HCT116 (cell line): ENCODE results near the gene CCKAR. TPM values are rescaled to one million over a fixed set of nuclear protein-coding genes. Genes with fewer than 3 reads are reported as not detected.

Experiments
- ATAC-seq: fragments of 200-7000 bp; cut with Tn5 transposase; 2 replicates; pipeline ENCODE4 v1.9.1; 2020; ENCODE audit warnings: mild to moderate bottlenecking, moderate library complexity
- BruUV-seq: library from RNA; stranded (reverse); fragments of 400-500 nt; replicated peaks from 2 replicates; lab custom pipeline; 2021; lab: Mats Ljungman, UMichigan
- CTCF ChIA-PET: fragments of 300-600 bp; sonication (Branson Sonifier 250); formaldehyde crosslinking; loops from one replicate; lab custom pipeline; 2021; ENCODE audit warnings: antibody characterized with exemption; lab: Charles Lee
- POLR2A ChIA-PET: fragments of 300-600, 350-600 bp; sonication (Branson Sonifier 250); formaldehyde crosslinking; loops from one replicate; lab custom pipeline; 2021; ENCODE audit warnings: antibody characterized with exemption; lab: Charles Lee
- RAD21 ChIA-PET, 2 experiments: fragments of 300-600 bp; sonication (Branson Sonifier 250); formaldehyde crosslinking; loops; one replicate each; lab custom pipeline; 2023; ENCODE audit warnings: low total read pairs in 2 of 2; ENCODE audit not compliant: uncharacterized antibody in 2 of 2, unreplicated experiment in 2 of 2, low non-redundant PET in 1 of 2; lab: Charles Lee
- DNase-seq: peaks from one replicate; pipeline ENCODE4 v3.0.0-alpha.2; 2010; ENCODE audit warnings: low read depth, low spot score
- H2AFZ ChIP-seq: fragments of 200-600 bp; shearing (Covaris generic), sonication (generic); 2 replicates; pipeline ENCODE4 v1.6.1; 2017; ENCODE audit warnings: low read depth, mixed run types, mixed read lengths, antibody characterized with exemption, low read length; ENCODE audit not compliant: poor library complexity, severe bottlenecking
- H3K27ac ChIP-seq: 2 replicates; pipeline ENCODE4 v1.5.1; 2012; ENCODE audit warnings: low read depth, low read length
- H3K27me3 ChIP-seq: fragments of 200-600 bp; sonication (generic); 2 replicates; pipeline ENCODE4 v1.6.1; 2016; ENCODE audit warnings: mixed run types, low read length, mixed read lengths; ENCODE audit not compliant: insufficient read depth
- H3K36me3 ChIP-seq, 2 experiments: fragments of 200-500 bp in 1 of 2; fragments of 200-600 bp in 1 of 2; sonication (Bioruptor generic) in 1 of 2; sonication (generic) in 1 of 2; 2 replicates each; pipeline versions ENCODE4 v1.5.1 to v1.6.1; 2014 to 2016; ENCODE audit warnings: low read length in 2 of 2, inconsistent platforms in 1 of 2, mixed read lengths in 1 of 2, mixed run types in 1 of 2; ENCODE audit not compliant: insufficient read depth in 2 of 2, control insufficient read depth in 1 of 2
- H3K4me1 ChIP-seq, 2 experiments: fragments of 200-600 bp in 1 of 2; sonication (generic) in 1 of 2; 2 replicates each; pipeline versions ENCODE4 v1.5.1 to v1.6.1; 2012 to 2017; ENCODE audit warnings: low read length in 2 of 2, inconsistent platforms in 1 of 2, mild to moderate bottlenecking in 1 of 2, mixed read lengths in 1 of 2, mixed run types in 1 of 2, moderate library complexity in 1 of 2; ENCODE audit not compliant: insufficient read depth in 2 of 2, control insufficient read depth in 1 of 2
- H3K4me2 ChIP-seq: fragments of 200-600 bp; sonication (generic); 2 replicates; pipeline ENCODE4 v1.6.1; 2017; ENCODE audit warnings: mixed run types, low read length, mixed read lengths
- H3K4me3 ChIP-seq, 2 experiments: fragments of 200-600 bp in 1 of 2; sonication (generic) in 1 of 2; replicated peaks in 1 of 2; 2 replicates each; pipeline ENCODE4 v1.5.1; 2011 to 2016; ENCODE audit warnings: low read length in 2 of 2, control low read depth in 1 of 2, low read depth in 1 of 2, mild to moderate bottlenecking in 1 of 2, mixed read lengths in 1 of 2, mixed run types in 1 of 2
- H3K79me2 ChIP-seq: fragments of 200-600 bp; sonication (generic); 2 replicates; pipeline ENCODE4 v1.6.1; 2017; ENCODE audit warnings: mild to moderate bottlenecking, mixed run types, low read length, moderate library complexity, mixed read lengths; ENCODE audit not compliant: insufficient read depth
- H3K9ac ChIP-seq: fragments of 200-600 bp; sonication (generic); 2 replicates; pipeline ENCODE4 v1.6.1; 2016; ENCODE audit warnings: low read length, mixed read lengths
- H3K9me2 ChIP-seq: fragments of 200-600 bp; sonication (generic), shearing (Covaris generic); 2 replicates; pipeline ENCODE4 v1.6.1; 2017; ENCODE audit warnings: mixed run types, mild to moderate bottlenecking, moderate library complexity; ENCODE audit not compliant: insufficient read depth
- H3K9me3 ChIP-seq, 2 experiments: fragments of 200-500 bp in 1 of 2; fragments of 200-600 bp in 1 of 2; sonication (Bioruptor generic) in 1 of 2; sonication (generic) in 1 of 2; 2 replicates each; pipeline ENCODE4 v1.6.1; 2014 to 2017; ENCODE audit warnings: low read length in 2 of 2, mixed read lengths in 2 of 2, inconsistent platforms in 1 of 2, low read depth in 1 of 2, mild to moderate bottlenecking in 1 of 2, mixed run types in 1 of 2, moderate library complexity in 1 of 2; ENCODE audit not compliant: control insufficient read depth in 1 of 2, insufficient read depth in 1 of 2
- H4K20me1 ChIP-seq: fragments of 200-600 bp; sonication (generic), shearing (Covaris generic); 2 replicates; pipeline ENCODE4 v1.6.1; 2017; ENCODE audit warnings: mixed run types, mild to moderate bottlenecking, moderate library complexity; ENCODE audit not compliant: insufficient read depth
- CBX3 ChIP-seq: IDR thresholded peaks from 2 replicates; pipeline ENCODE4 v1.6.1; 2012; ENCODE audit warnings: low read depth
- CEBPB ChIP-seq: IDR thresholded peaks from 2 replicates; pipeline ENCODE4 v1.6.1; 2012; ENCODE audit warnings: low read depth
- CTCF ChIP-seq, 3 experiments: fragments of 200-600 bp in 1 of 3; sonication (generic) in 1 of 3; IDR thresholded peaks in 2 of 3; conservative IDR thresholded peaks in 1 of 3; 2 replicates each; pipeline ENCODE4 v1.5.1; 2012 to 2017; ENCODE audit warnings: low read depth in 2 of 3, low read length in 2 of 3, antibody characterized with exemption in 1 of 3, borderline replicate concordance in 1 of 3, control low read depth in 1 of 3, mild to moderate bottlenecking in 1 of 3, mixed read lengths in 1 of 3, mixed run types in 1 of 3, moderate library complexity in 1 of 3; ENCODE audit not compliant: insufficient read depth in 1 of 3
- ELF1 ChIP-seq: IDR thresholded peaks from 2 replicates; pipeline ENCODE4 v1.6.1; 2012; ENCODE audit warnings: low read depth, borderline replicate concordance
- EZH2 ChIP-seq: fragments of 200-600 bp; sonication (generic); IDR thresholded peaks from 2 replicates; pipeline ENCODE4 v1.6.1; 2017; ENCODE audit warnings: antibody characterized with exemption, mixed run types
- EZH2phosphoT487 ChIP-seq: fragments of 200-600 bp; IDR thresholded peaks from 2 replicates; pipeline ENCODE4 v1.6.1; 2018; ENCODE audit warnings: antibody characterized with exemption, borderline replicate concordance
- FOSL1 ChIP-seq: IDR thresholded peaks from 2 replicates; pipeline ENCODE4 v1.6.1; 2012; ENCODE audit warnings: low read depth
- JUND ChIP-seq: IDR thresholded peaks from 2 replicates; pipeline ENCODE4 v1.6.1; 2012
- POLR2A ChIP-seq: IDR thresholded peaks from 2 replicates; pipeline ENCODE4 v1.7.0; 2011; ENCODE audit warnings: borderline replicate concordance; ENCODE audit not compliant: insufficient read depth, insufficient read length; ENCODE audit errors: extremely low read depth
- SIN3A ChIP-seq: IDR thresholded peaks from 2 replicates; pipeline ENCODE4 v1.6.1; 2012; ENCODE audit warnings: low read depth
- TCF7L2 ChIP-seq: IDR thresholded peaks from 2 replicates; pipeline ENCODE4 v1.7.0; 2011; ENCODE audit warnings: borderline replicate concordance, inconsistent platforms; ENCODE audit not compliant: insufficient read depth, insufficient read length; ENCODE audit errors: extremely low read depth
- YY1 ChIP-seq: IDR thresholded peaks from 2 replicates; pipeline ENCODE4 v1.6.1; 2011; ENCODE audit warnings: low read length, low read depth, moderate library complexity, mild to moderate bottlenecking; ENCODE audit not compliant: insufficient replicate concordance; ENCODE audit errors: extremely low read depth
- ZNF274 ChIP-seq: fragments of 200-500 bp; sonication (Bioruptor generic); IDR thresholded peaks from 2 replicates; pipeline ENCODE4 v1.6.1; 2014; ENCODE audit warnings: mild to moderate bottlenecking, low read depth, low read length, inconsistent platforms
- intact Hi-C: fragments of 100-400 bp; cut with micrococcal nuclease; formaldehyde crosslinking; loops from 2 replicates; pipeline ENCODE4 v1.10.0; 2022
- total RNA-seq: library from RNA; stranded (reverse); gene quantifications from one replicate; pipeline ENCODE4 v1.2.1, GENCODE V29; 2021; ENCODE audit not compliant: unreplicated experiment
- TF ChIP-seq, protein P1 (sequence below): IDR thresholded peaks from 2 replicates; pipeline ENCODE4 v1.6.1; 2012; ENCODE audit warnings: low read depth
- TF ChIP-seq, protein P2 (sequence below): IDR thresholded peaks from 2 replicates; pipeline ENCODE4 v1.6.1; 2012
- TF ChIP-seq, protein P3 (sequence below): IDR thresholded peaks from 2 replicates; pipeline ENCODE4 v1.6.1; 2012
- TF ChIP-seq, protein P4 (sequence below): IDR thresholded peaks from 2 replicates; pipeline ENCODE4 v1.6.1; 2011; ENCODE audit warnings: mild to moderate bottlenecking, low read length, moderate library complexity; ENCODE audit not compliant: insufficient replicate concordance; ENCODE audit errors: extremely low read depth

CCKAR gene
- total RNA-seq, 1 experiment from 2014 or later = not detected

- Histone ChIP-seq H3K9me3 (no peaks in the 10 kb centered on the region), H4K20me1 (no peaks in the 10 kb centered on the region), H3K4me3 (no peak overlapping the region), H3K27me3 (peaks cover 5% of the 10 kb centered on the region), H3K4me1 (no peaks in the 10 kb centered on the region), H3K9me2 (no peaks in the 10 kb centered on the region), H3K79me2 (no peaks in the 10 kb centered on the region), H3K27ac (no peak overlapping the region), H2AFZ (no peak overlapping the region), H3K36me3 (no peaks in the 10 kb centered on the region), H3K9ac (no peak overlapping the region), H3K4me2 (no peak overlapping the region)
- CTCF ChIA-PET = no interaction called here
- BruUV-seq = no TSS peak
- ATAC-seq = no peak
- RAD21 ChIA-PET = interaction anchor here in 1 of 2 experiments (0.7 kb wide), 1 partner anchor 35 kb away, joined by 3 read pairs; no protein-coding TSS in a partner anchor
- POLR2A ChIA-PET = no interaction called here
- no peak for TF ChIP-seq FOSL1
- TF ChIP-seq POLR2A = no peak
- TF ChIP-seq CTCF (IDR thresholded peaks at IDR 0.05 in 2 of 3, conservative IDR thresholded peaks at IDR 0.05 in 1 of 3; ENCODE audit: borderline replicate concordance in 1 of 3, insufficient read depth in 1 of 3, low read depth in 2 of 3, low read length in 2 of 3) = no peak
- no peak for TF ChIP-seq CEBPB
- TF ChIP-seq JUND = no peak
- TF ChIP-seq, protein P1, sequence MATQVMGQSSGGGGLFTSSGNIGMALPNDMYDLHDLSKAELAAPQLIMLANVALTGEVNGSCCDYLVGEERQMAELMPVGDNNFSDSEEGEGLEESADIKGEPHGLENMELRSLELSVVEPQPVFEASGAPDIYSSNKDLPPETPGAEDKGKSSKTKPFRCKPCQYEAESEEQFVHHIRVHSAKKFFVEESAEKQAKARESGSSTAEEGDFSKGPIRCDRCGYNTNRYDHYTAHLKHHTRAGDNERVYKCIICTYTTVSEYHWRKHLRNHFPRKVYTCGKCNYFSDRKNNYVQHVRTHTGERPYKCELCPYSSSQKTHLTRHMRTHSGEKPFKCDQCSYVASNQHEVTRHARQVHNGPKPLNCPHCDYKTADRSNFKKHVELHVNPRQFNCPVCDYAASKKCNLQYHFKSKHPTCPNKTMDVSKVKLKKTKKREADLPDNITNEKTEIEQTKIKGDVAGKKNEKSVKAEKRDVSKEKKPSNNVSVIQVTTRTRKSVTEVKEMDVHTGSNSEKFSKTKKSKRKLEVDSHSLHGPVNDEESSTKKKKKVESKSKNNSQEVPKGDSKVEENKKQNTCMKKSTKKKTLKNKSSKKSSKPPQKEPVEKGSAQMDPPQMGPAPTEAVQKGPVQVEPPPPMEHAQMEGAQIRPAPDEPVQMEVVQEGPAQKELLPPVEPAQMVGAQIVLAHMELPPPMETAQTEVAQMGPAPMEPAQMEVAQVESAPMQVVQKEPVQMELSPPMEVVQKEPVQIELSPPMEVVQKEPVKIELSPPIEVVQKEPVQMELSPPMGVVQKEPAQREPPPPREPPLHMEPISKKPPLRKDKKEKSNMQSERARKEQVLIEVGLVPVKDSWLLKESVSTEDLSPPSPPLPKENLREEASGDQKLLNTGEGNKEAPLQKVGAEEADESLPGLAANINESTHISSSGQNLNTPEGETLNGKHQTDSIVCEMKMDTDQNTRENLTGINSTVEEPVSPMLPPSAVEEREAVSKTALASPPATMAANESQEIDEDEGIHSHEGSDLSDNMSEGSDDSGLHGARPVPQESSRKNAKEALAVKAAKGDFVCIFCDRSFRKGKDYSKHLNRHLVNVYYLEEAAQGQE = no peak
- no peak for TF ChIP-seq CBX3
- no peak for TF ChIP-seq YY1
- TF ChIP-seq, protein P2, sequence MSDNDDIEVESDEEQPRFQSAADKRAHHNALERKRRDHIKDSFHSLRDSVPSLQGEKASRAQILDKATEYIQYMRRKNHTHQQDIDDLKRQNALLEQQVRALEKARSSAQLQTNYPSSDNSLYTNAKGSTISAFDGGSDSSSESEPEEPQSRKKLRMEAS = no peak
- no peak for TF ChIP-seq EZH2phosphoT487
- no peak for TF ChIP-seq SIN3A
- TF ChIP-seq, protein P3, sequence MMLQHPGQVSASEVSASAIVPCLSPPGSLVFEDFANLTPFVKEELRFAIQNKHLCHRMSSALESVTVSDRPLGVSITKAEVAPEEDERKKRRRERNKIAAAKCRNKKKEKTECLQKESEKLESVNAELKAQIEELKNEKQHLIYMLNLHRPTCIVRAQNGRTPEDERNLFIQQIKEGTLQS = no peak
- TF ChIP-seq, protein P4, sequence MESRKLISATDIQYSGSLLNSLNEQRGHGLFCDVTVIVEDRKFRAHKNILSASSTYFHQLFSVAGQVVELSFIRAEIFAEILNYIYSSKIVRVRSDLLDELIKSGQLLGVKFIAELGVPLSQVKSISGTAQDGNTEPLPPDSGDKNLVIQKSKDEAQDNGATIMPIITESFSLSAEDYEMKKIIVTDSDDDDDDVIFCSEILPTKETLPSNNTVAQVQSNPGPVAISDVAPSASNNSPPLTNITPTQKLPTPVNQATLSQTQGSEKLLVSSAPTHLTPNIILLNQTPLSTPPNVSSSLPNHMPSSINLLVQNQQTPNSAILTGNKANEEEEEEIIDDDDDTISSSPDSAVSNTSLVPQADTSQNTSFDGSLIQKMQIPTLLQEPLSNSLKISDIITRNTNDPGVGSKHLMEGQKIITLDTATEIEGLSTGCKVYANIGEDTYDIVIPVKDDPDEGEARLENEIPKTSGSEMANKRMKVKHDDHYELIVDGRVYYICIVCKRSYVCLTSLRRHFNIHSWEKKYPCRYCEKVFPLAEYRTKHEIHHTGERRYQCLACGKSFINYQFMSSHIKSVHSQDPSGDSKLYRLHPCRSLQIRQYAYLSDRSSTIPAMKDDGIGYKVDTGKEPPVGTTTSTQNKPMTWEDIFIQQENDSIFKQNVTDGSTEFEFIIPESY = no peak
- TF ChIP-seq EZH2 = no peak
- TF ChIP-seq ZNF274 = no peak
- no peak for TF ChIP-seq ELF1
- TF ChIP-seq TCF7L2 = no peak
- intact Hi-C loops = no loop called here
- no peak for DNase-seq
Measured at GRCh38 chr4:26491449-26492170, 1.3 kb upstream of the CCKAR start.
